ENCODE data around the gene PEX14.
A peak's percentile ranks its signal among the peaks of the same experiment; 100 is the strongest.

PEX14 gene

DNA sequence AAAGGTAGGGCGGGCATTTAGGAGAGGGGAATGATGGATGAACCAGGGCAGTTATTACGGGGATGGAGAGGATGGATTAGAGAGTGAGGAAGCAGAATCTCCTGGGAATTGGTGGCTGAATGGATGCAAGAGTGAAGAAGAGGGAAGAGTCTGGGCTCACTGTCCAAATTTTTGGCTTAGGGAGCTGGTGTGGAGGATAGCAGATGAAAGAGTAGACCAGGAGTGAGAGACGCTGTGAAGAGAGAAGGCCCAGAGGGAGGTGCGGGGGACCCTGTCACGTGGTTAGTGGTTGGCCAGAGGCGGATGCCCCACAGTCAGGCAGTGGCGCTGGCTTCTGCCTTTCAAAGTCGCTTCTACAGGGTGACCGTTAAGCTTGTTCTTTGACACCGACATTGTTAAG lies 78.4 kb downstream of the PEX14 start:
- no peak for DNase-seq

DNA sequence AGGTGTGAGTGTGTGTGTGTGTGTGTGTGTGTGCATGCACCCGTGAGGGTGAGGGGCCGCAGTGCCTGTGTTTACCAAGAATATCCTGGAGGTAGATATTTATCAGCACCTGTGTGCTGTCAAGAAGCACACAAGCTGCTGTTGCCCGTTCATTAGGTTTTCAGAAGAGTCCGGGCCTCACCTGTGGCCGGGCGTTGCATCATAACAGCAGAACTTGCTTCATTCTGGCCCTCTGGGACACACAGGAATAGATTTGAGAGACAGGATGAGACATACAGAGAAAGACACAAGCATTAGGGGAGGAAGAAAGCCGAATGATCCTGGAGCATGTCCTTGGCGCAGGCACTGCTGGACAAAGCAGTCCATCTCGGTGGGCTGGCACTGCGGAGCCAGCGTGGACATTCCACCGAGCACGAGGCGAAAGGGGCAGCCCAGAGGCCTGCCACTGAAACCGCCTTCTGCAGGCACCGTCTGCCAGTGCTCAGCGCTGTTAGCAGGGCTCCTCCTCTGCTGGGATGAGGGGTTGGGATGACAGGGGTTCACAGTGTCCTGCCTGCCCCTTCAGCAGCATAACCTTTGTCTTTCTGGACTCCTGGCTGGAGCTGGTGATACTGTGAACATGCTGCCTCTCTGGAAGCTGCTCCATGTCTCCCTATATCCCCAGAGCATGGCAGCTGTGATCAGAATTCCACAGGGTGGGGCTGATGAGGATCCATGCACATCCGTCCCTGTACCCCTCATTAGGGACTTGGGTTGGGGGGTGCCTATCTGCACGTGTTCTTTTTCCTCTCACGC lies 81.1 kb downstream of the PEX14 start:
- no peak for DNase-seq

DNA sequence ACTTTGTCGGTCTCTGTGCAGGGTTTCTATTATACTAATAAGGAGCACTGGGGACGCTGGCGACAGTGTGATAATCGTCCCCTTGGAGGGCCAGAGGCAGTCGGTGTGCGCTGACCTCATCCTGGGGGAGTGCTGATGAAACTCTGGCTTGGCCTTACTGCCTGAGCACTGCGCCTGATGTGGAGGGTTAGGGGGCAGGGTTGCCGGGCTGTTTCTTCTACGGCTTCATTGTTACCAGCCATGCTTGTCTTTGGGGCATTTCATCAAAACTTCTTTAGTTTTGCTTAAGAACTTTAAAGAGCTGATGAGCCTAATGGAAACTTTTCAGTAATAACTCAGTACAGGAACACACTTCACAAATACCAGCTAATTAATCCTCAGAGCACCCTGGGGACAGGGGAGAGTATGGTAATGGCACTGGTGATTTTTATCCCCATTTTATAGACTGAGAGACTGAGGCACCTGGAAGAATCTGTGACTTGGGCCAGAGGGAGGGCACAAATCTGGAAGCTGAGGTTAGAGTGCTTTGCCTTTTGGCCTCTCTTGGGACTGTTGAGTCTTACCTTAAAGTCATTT lies 81.8 kb downstream of the PEX14 start:
- DNase-seq, result no peak

DNA sequence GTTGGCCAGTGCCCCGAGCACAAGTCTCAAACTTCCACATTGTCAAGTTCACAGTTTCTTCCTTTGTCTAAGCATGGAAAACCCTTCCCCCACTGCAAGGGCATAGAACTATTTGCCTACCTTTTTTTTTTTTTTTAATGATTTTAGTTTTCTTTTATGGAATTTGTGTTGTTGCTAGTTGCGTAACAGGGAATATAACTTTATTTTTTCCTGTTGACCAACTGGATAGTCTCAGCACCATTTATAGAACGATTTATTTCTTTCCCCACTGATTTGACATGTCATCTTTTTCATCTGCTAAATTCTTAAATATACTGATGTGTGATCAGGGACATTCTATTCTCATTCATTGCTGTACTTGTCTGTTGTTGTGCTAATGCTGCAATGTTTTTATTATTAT lies 83.0 kb downstream of the PEX14 start:
- DNase-seq, result no peak

- DNase-seq, result no peak
Measured at GRCh38 chr1:10559386-10559785, 84.6 kb downstream of the PEX14 start.

DNA sequence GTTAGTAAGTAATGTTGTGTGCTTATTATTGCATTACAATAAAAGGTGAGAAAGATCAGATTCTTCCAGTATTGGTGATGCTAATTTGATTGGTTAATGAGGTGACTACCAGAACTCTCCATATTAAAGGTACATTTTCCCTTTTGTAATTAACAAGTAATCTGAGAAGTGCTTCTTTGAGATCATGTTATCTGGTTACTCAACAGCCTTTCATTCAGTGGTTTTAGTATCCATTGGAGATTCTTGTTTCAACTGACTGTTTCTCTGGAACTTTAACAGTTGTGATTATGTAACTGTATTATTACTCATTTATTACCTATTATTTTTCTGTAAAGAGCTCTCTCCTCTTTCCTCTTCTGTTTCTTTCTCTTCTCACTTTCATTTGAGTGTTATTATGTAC lies 86.7 kb downstream of the PEX14 start:
- DNase-seq, result no peak

DNA sequence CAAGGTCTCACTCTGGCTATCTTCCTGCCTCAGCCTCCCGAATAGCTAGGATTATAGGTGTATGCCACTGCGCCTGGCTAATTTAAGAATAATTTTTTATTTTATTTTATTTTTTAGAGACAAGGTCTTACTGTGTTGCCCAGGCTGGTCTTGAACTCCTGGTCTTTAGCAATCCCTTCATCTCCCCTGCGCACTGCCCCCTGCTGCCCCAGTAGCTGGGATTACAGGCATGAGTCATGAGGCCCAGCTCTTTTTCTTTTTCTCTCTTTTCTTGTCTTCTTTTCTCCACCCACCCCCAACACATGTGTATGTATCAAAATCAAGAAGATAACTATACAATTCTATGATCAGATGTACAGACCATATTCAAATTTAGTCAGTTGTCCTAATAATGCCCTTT lies 87.2 kb downstream of the PEX14 start:
- DNase-seq, result peak; percentile 20

- DNase-seq, result no peak
Measured at GRCh38 chr1:10564063-10564462, 89.3 kb downstream of the PEX14 start.

DNA sequence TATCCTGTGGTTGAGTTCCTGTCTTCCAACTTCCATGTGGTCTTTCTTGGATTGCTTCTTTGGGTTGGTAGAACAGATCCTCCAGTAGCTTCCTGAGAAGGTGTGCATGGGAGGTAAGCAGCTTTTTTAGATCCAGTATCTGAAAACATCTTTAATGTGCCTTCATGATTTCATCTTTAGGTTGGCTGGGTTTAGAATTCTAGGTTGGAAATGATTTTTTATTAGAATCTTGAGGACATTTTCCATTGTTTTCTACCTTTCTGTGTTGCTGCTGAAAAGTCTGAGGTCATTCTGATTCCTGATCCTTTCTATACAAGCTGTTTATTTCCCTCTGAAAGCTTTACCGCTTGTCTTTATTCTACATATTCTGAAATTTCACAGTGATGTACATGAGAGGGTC lies 94.8 kb downstream of the PEX14 start:
- no peak for DNase-seq

GRCh38 chr1:10575616-10576015 lies 100.9 kb downstream of the PEX14 start:
- DNase-seq, result no peak

DNA sequence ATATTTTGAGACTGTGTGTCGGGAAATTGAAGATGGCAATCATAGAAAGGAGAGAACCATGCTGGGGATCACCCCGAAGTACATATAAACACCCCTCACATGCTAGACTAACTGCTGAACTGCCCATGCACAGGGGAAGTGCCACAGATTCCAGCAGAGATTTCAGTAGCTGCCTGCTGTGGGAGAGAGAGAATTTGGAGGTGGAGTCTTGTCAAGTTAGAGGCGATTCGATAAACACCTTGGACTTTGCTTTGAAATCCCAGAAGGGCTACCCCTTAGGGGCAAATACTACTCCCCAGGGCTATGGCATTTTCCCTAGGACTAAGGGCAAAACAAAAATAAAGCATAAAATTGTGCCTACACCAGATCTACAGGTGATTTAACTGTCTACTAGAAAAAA lies 103.3 kb downstream of the PEX14 start:
- no peak for DNase-seq

DNA sequence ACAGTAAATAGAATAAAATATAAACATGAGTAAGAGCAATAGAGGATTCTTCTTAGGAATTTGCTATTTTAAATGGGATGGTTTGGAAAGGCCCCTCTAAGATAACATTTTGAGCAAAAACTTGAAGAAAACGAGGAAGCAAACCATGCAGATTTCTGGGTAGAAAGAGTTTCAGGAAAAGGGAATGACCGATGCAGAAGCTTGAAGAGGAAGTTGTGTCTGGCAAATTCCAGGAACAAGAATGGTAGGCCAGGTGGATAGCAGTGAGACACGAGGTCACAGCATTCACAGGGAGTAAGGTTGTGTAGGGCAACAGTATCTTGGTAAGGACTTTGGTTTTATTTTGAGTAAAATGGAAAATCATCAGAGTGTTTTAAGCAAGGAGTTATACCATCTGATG lies 108.9 kb downstream of the PEX14 start:
- DNase-seq, result no peak

- no peak for DNase-seq
Measured at GRCh38 chr1:10585242-10585641, 110.5 kb downstream of the PEX14 start.

DNA sequence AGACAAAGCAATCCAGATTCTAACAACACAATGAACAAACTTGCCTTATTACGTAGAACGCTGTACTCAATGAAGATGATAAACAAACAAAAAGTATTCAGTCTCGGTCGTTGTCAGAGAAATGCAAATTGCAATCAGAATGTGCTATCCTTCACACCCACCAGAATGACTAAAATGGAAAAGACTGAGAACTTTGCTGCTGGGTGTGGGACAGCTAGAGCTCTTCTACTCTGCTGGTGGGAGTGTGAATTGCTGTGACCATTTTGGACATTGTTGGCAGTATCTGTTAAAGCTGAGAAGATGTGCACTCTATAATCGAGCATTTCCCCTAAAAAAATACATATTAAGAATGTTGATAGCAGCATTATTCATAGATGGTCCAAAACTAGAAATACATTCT lies 111.4 kb downstream of the PEX14 start:
- no peak for DNase-seq

DNA sequence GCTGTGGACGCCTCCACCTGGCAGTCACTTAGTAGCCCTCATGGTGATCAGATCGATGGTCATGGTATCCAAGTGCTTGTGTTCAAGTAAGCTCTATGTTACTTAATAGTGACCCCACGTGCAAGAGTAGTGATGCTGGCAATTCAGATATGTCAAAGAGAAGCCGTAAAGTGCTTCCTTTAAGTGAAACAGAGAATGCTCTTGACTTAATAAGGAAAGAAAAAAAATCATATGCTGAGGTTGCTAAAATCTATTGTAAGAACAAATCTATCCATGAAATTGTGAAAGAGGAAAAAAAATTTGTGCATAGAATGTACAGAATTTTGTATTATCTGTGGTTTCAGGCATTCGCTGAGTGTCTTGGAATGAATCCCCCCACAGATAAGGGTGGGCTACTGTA lies 113.9 kb downstream of the PEX14 start:
- no peak for DNase-seq

GRCh38 chr1:10589074-10589473 lies 114.3 kb downstream of the PEX14 start:
- no peak for DNase-seq

GRCh38 chr1:10591010-10591409 lies 116.3 kb downstream of the PEX14 start:
- DNase-seq, result no peak

DNA sequence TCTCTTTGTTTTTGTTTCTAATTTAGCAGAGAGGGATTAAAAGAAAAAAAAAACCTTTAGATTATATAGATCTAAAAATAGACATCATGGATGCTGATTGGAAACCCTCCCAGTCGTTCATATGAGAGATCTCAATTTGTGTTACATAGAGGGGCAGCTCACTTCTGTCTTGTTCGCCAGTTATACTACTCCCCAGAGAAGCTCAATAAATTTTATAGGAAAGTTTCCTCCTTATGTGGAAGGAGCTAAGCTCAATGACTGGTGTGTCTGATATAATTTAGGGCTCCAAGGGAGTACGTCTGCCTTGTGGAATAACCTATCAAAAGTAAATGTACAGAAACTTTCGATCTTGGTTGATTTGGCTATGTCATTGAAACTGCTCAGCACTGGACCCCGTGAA lies 117.6 kb downstream of the PEX14 start:
- no peak for DNase-seq

- no peak for DNase-seq
Measured at GRCh38 chr1:10593750-10594149, 119.0 kb downstream of the PEX14 start.

GRCh38 chr1:10594595-10595223 lies 120.0 kb downstream of the PEX14 start:
- no peak for DNase-seq

DNA sequence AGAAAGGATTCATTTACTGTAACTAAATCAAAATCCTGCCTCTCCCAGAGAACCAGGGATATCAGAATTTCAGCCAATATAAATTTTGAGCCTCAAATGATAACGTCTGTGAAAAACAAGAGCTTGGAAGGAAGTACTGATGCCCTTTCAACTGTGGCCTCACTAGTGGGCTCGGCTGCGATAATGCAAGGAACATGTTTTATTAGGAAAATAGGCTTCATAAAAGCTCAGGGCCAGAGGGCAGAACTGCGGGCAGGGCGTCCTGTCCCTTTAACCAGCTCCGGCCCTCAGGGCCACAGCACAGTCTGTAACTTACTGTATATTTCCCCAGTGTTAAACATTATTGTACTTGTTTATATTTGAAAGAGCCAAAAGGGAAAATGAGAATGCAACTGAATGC lies 122.0 kb downstream of the PEX14 start:
- no peak for DNase-seq

DNA sequence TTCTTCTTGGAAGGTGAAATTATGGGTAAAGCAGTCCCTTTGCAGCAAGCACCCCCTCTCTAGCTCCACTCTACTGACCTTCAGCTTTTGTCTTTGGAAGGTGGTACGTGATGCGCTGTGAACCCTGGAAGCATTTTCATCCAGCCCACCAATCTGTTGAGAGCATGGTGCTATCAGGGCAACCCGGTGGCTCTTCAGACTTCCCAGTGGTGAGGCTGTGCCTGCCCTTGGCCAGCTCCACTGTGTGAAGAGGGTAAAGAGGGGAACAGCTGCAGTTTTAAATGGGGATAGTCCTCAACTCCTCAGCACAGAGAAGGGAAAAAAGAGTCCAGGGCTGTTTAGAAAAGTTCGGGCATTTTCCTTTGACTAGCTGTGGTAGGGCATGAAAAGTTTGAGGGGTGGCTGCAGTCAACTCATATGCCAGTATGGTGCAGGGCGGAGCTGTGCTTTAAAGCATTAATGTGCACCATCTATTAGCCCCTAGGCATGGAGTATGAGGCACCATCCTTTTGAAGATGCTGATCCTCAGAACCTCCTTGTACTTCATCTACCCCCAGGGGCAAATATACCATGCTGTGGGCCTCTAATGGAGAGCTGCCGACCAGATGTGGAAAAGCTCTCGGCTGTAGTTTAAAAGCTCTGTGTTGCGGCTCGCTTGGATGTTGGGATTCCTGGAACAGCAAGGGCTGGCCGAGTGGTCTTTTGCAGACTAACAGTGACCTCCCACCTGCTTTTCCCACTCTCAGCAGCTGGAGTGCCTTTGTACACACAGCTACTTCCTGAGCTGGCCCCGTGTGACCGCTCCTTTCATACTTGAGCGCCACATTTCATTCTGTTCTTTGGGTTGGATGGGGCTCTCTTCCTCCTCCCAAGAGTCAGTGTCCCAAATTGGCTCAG lies 123.0 kb downstream of the PEX14 start:
- DNase-seq, result no peak

DNA sequence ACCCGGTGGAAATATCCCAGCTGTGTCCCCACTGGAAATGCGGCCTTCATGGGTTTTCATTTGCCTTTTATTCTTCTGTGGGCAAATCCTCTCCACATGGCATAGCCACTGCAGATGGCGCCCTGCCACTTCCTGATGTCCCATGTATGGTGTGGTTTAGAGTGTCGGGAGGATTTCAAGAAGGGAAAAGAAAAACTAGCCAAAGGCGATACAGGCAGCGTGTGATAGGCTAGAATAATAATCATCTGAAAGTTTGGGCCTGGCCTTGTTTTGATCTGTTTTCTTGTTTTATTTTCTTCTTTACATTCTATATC lies 123.6 kb downstream of the PEX14 start:
- DNase-seq, result no peak
